ENCODE data around the gene ZNF689.

- TF ChIP-seq CTCF (IDR thresholded peaks at IDR 0.05 in 2 of 3, conservative IDR thresholded peaks at IDR 0.05 in 1 of 3; ENCODE audit: borderline replicate concordance in 1 of 3, insufficient read depth in 1 of 3, low read depth in 2 of 3, low read length in 2 of 3) (no peak), FOSL1 (IDR thresholded peaks at IDR 0.05; ENCODE audit: low read depth) (no peak), MAX (IDR thresholded peaks at IDR 0.05) (no peak)
These were observed 21.5 kb downstream of the ZNF689 start for GRCh38 chr16:30588651-30589050.
